ENCODE data around the gene MTF2.

GRCh38 chr1:93051961-93052360 is 27.1 kb upstream of the MTF2 start:
- TF ChIP-seq, protein P1, sequence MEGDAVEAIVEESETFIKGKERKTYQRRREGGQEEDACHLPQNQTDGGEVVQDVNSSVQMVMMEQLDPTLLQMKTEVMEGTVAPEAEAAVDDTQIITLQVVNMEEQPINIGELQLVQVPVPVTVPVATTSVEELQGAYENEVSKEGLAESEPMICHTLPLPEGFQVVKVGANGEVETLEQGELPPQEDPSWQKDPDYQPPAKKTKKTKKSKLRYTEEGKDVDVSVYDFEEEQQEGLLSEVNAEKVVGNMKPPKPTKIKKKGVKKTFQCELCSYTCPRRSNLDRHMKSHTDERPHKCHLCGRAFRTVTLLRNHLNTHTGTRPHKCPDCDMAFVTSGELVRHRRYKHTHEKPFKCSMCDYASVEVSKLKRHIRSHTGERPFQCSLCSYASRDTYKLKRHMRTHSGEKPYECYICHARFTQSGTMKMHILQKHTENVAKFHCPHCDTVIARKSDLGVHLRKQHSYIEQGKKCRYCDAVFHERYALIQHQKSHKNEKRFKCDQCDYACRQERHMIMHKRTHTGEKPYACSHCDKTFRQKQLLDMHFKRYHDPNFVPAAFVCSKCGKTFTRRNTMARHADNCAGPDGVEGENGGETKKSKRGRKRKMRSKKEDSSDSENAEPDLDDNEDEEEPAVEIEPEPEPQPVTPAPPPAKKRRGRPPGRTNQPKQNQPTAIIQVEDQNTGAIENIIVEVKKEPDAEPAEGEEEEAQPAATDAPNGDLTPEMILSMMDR (IDR thresholded peaks at IDR 0.05), result no peak
- no peak for TF ChIP-seq POLR2A (IDR thresholded peaks at IDR 0.05)

All from testis (tissue), 2 donors.